ENCODE results near the gene DGKH.
"Not testable (repeated sequence)": the region's sequence is repeated elsewhere in the genome, so short reads cannot be mapped to it uniquely, and the experiment has no call there.

GRCh38 chr13:42226759-42227158, 178.3 kb downstream of the DGKH start:
- TF ChIP-seq CREM (IDR thresholded peaks at IDR 0.05; ENCODE audit: low read depth); BRCA1 (IDR thresholded peaks at IDR 0.05); BRCA1 (CRISPR knock-in tag; IDR thresholded peaks at IDR 0.05); NCOA4 (IDR thresholded peaks at IDR 0.05; ENCODE audit: partially characterized antibody); SP1 (CRISPR knock-in tag; IDR thresholded peaks at IDR 0.05); MAFK (IDR thresholded peaks at IDR 0.05; ENCODE audit: low read length); CTCF (IDR thresholded peaks at IDR 0.05 in 2 of 3, conservative IDR thresholded peaks at IDR 0.05 in 1 of 3; ENCODE audit: insufficient read depth in 2 of 3, low read depth in 1 of 3, low read length in 3 of 3); NR2C1 (IDR thresholded peaks at IDR 0.05); NR2C1 (tag; IDR thresholded peaks at IDR 0.05); FOSL1 (tag; conservative IDR thresholded peaks at IDR 0.05); ZEB2 (IDR thresholded peaks at IDR 0.05); RFX1 (IDR thresholded peaks at IDR 0.05); MLX (CRISPR knock-in tag; conservative IDR thresholded peaks at IDR 0.05); E2F4 (CRISPR knock-in tag; IDR thresholded peaks at IDR 0.05; ENCODE audit: low read depth): not testable (repeated sequence)

Measured in K562 (cell line).